A204.1 (cell line): ENCODE data around the gene LRRFIP2.
"Not testable (repeated sequence)": the region's sequence is repeated elsewhere in the genome, so short reads cannot be mapped to it uniquely, and the experiment has no call there.

ENCODE experiments used
- FAIRE-seq: peaks from 2 replicates; lab custom pipeline; 2012; peaks lifted over from hg19 to GRCh38; lab: Jason Lieb, UNC

LRRFIP2 gene

DNA sequence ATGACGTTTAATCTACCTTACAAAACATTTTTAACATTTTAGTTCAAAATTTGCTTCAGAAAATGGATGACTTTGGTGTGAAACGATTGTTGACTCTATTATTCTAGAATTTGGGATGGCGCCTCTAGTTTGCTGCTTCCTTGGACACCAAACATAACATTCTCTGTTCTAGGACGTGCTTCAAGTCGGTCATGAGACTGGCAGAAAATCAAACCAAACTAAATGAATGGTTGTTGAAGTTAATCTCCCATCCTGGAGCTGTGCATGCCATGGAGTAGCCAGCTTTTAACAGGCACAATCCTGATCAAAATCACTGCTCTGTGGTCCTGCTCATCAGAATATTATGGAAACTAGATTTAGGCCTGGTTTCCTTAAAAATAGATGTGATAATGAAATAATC lies 9.6 kb upstream of the LRRFIP2 start:
- no peak for FAIRE-seq

DNA sequence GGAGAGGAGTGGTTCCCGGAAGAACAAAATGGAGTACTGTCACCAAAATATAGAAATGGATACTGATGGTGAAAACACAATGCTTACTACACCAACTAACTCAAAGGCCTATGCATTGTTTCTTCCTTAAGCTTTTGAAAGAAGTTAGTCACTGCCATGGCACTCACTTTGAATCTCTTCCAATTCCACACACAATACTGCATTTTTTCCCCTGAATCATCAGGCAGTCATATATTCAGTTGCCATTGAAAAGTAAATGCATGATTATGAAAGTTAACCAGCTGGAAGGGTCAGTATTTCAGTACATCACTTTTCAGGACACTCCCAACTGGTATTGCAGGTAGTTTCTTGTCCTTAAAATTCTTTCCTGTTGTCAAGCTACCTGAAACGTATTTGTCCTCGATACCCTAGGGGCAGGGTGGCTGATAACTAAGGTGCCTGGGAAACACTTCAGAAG lies 9.0 kb upstream of the LRRFIP2 start:
- FAIRE-seq, result no peak

DNA sequence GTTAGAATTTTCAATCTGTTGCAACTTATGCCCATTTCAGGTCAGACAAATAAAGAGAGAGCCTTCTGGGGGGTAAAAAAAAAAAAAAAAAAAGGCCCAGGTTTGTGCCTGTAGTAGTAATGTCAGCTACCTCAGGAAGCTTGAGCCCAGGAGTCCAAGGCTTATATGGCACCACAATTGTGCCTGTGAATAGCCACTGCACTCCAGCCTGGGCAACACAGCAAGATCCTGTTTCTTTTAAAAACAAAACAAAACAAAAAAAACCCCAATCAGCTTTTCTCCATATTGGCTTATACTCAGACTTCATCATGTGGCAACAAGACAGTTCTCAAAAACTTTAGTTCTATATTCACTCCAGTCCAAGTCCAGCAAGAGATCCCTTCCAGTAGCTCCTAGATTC lies 8.4 kb upstream of the LRRFIP2 start:
- no peak for FAIRE-seq

DNA sequence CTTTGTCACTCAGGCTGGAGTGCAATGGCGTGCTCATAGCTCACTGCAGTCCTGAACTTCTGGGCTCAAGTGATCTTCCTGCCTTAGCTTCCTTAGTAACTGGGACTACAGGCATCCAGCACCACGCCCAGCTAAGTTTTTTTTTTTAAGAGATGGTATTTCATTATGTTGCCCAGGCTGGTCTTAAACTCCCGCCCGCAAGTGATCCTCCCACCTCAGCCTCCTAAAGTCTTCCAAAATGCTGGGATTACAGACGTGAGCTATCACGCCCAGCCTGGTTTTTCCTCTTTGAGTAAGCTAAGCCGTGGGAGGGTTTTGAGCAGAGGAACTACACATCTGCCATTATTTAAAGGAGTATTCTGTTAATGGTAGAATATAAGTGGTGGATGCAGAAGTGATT lies 7.4 kb upstream of the LRRFIP2 start:
- FAIRE-seq, result no peak

DNA sequence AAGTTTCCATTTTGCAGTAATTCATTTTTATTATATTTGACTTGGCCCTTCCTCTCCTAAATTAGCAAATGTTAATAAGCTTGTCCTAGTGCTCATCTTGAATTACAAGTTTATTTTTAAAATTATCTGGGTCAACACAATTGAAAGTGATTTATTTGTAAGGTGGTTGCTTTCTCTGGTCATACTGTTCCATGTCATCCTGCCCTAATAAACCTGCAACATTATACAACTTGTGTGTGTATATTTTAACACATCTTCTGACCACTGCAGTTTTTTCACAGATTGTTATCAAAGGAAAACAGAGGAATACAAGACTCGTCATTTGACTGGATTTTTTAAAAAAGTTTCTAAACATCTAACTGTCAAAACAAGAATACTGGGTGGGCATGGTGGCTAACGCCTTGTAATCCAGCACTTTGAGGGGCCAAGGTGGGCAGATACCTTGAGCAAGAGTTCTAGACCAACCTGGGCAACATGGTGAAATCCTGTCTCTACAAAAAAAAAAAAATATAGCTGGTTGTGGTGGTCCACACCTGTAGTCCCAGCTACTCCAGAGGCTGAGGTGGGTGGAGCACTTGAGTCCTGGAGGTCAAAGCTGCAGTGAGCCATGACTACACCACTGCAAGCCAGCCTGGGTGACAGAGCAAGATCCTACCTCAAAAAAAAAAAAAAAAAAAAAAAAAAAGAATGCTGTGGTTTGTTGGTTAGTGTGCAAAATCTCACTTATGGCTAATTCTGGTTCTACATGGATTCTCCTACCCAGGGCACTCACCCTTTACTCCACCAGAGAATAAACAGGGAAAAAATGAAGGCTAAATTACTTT lies 5.0 kb upstream of the LRRFIP2 start:
- FAIRE-seq, result no peak

DNA sequence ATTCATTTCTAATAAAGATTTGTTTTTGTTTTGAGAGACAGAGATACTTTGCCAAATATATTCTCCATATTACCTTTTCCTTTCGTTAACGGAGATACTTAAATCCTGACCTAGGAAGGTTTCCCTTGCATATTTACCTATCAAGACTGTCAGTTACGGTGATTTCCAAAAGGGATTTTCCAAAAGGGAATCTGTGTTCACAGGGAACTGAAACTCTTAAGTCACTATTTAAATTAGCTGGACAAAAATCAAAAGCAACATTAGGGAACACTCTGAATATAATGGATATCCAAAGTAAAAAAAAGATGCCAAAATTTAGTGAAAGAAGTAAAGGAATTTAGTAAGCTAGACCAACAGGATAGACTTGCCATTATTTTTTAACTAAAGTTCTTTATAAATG lies 576 bp downstream of the LRRFIP2 start:
- FAIRE-seq, result no peak

DNA sequence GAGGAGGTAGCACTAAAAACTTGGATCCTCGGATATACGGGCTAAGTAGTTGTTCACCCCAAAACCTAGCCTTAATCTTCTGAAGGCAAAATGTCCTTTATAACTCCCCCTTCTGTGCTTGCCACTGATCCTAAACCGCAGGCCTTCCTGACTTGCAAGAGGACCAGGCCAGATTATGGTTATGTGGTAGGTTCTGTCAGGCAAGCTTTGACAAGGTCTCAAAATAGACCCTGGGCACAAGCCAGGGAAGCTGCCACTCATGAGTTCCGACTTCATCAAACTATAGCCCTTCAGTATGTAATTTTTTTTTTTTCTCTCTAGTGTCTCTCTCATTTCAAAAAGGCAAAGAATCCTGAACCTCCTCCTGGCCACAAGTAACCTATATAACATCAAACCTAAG lies 3.2 kb downstream of the LRRFIP2 start:
- FAIRE-seq, result no peak

DNA sequence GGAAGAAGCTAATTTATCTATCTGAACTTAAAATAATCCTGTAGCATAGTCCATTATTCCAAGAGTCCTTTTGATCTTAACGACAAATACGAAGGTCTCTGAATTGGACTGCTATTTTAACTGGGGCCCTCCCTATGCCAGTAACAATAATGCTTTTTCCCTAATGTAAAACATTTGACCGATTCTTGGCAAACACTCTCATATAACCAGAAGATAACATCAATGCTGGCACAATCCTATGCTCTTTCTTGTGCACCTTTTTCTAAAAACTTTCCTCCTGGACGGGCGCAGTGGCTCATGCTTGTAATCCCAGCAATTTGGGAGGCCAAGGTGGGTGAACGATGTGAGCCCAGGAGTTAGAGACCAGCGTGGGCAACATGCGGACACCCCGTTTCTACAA lies 3.9 kb downstream of the LRRFIP2 start:
- FAIRE-seq, result no peak

DNA sequence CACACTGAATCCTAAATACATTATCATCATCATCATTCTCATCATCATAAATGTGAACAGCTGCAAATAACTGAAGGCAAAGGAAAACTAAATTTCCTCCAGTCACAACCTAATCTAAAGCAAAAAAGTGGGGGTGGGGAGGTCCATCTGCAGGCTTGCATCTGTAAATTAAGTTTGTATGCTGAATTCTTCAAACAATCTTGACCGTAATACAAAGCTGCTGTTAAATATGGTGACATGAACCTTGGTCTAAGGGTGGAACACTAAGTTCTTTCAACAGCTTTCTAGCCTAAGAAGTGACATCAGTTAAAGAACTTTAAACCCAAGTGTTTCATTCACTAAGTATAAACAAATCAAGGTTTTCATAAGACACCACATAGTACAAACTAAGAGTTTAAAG lies 4.3 kb downstream of the LRRFIP2 start:
- FAIRE-seq, result no peak

DNA sequence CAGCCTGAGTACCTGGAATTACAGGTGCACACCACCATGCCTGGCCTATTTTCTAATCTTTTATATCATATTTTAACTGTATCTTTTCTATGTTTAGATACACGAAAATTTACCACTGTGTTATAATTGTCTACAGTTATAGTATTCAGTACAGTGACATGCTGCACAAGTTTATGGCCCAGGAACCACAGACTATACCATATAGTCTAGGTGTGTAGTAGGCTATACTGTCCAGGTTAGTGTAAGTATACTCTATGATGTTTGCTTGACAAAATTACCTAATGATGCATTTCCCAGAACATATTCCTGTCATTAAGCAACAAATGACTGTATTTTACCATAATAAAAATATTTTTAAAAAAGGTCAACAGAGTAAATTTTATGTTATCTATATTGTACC lies 5.5 kb downstream of the LRRFIP2 start:
- FAIRE-seq, result no peak

DNA sequence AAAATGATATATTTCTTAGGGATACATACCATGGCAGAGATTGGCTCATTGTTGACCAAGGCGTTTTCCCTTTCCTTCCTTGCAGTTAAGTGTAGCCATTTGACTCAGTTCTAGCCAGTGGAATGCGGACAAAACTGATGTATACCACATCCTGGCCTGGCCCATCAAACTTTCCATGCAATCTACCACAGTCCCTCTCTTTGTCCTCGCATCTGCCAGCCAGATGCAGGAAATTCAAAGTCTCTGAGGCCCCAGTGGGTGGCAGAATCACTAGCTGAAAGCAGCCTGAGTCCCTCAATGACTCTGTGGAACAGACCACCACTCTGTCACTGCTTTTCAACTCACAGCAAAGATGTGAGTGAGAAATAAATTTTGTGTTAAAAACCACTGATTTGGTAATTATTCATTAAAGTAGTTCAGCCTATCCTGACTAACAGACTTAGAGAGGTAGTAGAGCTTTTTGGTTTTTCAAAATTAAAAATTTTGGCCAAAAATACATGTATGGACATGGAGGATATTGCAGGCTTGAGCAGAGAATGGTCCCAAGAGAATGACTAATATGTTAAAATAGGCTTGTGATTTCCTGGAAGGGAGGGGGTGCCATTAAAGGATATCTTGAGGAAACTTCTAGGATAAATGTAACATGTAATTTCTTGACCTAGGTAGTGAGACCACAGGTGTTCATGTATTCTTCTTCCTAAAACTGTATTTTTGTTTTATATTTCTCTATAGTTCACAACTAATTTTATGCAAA lies 10.9 kb downstream of the LRRFIP2 start:
- FAIRE-seq, result no peak

DNA sequence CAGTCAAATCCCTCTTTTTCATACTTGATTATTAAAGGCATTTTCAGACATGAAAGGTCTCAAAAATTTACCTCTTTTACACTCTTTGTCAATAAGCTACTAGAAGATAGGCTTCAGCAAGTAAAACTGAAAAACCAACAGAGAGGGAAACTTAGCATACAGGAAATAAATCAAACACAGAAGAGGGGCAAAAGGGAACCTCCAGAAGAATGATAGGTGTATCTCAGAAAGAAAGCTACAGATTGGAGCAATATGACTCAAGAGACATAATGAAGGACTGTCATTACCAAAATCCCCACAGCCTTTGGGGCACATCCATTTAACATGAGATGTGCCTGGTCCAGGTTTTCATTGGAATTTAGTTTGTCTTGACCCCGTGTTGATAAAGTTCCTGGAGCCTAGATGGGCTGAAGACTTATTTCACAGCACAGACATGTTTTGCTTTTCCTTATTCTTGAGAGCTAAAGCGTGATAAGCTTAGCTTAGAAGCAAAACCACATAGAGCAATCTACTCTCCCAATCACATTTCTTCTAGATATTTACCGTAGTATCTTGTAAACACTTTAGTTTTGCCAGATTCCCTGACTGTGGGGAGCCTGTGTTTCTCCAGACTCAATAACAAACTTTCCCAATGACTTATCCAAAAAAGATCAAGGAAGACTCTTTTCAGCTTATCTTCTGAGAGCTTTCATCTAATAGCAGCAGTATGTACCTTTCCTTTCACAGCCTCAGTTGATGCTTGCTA lies 11.7 kb downstream of the LRRFIP2 start:
- no peak for FAIRE-seq

DNA sequence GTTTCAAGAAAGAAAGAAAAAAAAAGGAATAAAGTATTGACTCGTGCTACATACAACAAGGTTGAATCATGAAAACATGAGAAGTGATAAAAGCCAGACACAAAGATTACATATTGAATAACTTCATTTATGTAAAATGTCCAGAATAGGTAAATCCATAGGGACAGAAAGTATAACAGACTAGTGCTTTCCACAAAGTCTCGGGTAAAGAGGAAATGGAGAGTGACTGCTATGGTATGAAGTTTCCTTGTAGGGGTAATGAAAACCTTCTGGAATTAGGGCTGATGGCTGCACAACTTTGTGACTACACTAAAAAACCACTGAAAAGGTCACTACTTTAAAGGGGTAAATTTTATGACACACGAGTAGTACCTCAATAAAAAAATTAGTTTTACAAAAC lies 13.0 kb downstream of the LRRFIP2 start:
- no peak for FAIRE-seq

DNA sequence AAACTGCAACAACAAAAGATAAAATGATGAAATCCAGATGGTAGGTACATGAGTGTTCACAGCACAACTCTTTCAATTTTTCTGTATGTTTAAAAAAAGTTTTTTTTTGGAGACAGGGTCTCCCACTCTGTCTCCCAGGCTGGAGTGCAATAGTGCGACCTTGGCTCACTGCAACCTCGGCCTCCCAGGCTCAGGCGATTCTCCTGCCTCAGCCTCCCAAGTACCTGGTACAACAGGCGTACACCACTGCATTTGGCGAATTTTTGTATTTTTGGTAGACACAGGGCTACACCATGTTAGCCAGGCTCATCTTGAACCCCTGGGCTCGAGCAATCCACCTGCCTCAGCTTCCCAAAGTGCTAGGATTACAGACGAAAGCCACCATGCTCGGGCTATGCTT lies 18.6 kb downstream of the LRRFIP2 start:
- FAIRE-seq, result no peak

DNA sequence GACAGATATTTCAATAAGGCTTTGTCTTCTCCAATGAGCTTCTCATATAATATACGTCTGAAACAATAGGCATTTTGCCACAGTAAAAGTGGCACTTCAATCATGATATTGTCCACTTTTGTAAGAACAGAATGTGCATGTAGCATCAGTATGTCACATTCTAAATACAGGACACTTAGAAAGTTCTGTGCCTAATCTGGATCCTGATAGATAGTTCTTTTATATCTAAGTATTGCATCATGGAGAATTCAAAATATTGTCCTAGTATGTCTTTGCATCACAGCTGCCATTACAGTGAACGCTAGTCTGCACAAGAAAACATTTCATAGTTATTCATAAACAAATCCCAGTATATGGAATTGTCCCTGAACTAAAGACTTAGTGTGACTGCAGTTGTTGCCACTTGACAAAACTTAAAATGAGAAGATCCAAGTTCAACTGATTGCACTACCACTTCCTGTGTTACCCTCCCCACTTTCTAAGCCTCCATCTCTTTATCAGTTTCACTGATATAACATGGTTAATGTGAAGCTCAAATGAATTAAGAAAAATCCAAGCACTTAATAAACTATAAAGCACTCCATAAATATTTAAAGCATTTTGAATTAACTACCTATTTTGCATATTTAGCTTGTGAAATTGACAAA lies 19.6 kb downstream of the LRRFIP2 start:
- FAIRE-seq, result no peak

DNA sequence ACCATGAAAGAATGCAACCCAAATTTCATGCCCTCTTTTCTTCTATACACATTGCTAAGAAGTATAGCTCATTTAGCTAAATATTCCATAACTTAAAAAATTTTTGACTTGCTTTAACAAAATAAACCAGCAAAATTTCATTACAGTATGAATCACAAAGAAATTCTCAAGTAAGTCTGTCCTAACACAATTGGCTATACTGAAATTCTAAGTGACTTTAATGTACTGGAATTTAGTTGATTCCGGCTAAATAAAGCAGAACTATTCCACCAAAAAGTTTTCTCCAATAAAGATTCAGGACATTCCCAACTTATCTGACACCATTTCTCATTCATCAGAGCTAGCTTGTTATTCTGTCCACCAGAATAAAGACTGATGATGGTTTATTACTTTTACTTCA lies 23.8 kb downstream of the LRRFIP2 start:
- no peak for FAIRE-seq

DNA sequence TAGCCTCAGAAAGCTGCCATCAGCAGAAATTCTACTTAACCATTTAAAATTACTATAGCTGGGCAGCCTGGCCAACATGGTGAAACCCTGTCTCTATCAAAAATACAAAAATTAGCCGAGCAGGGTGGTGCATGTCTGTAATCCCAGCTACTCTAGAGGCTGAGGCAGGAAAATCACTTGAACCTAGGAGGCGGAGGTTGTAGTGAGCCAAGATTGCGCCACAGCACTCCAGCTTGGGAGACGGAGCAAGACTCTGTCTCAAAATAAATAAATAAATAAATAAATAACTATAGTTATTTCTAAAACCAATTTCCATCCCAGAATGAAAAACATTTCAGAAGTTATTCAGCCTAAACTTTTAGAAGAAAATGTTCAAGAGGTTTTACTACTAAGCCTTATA lies 25.1 kb downstream of the LRRFIP2 start:
- no peak for FAIRE-seq

DNA sequence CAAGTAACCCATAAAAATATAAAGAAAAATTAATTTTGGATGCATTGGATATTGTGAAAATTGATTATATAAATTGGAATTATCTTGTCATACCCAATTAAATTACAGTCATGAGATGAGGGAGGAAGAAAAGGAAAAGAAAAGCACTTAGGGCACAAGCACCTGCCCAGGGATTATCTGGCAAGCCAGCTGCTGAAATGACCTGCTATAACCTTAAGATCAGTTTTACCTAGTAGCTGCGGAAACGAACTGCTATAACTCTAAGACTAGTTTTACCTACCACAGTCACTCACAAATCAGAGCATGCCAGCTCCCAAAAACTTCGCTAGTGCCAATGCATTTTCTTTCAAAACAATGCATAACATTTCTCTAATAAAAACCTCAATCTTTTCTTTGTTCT lies 26.2 kb downstream of the LRRFIP2 start:
- no peak for FAIRE-seq

DNA sequence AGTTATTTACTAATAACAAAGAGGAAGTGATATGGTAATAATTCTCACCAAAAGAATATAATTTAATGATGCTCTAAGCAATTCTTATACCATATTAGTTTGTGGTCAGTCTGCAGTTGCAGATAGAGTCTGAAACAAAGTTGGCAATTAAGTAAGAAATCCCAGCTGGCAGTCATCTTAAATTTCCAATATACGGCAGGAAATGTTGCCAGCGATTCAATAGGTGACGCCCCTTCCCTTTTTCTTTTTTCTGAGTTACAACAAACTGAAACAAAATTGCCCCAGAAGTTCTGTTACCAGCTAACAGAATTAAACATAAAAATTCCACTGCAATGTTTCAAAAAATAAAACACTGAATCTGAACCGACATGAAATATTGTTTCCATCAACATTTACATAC lies 26.7 kb downstream of the LRRFIP2 start:
- FAIRE-seq, result no peak

DNA sequence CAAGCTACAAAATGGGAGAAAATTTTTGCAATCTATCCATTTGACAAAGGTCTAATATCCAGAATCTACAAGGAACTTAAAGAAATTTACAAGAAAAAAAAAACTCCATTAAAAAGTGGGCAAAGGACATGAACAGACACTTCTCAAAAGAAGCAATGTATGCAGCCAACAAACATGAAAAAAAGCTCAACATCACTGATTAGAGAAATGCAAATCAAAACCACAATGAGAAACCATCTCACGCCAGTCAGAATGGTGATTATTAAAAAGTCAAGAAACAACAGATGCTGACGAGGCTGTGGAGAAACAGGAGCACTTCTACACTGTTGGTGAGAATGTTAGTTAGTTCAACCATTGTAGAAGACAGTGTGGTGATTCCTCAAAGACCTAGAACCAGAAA lies 27.5 kb downstream of the LRRFIP2 start:
- FAIRE-seq, result not testable (repeated sequence)

DNA sequence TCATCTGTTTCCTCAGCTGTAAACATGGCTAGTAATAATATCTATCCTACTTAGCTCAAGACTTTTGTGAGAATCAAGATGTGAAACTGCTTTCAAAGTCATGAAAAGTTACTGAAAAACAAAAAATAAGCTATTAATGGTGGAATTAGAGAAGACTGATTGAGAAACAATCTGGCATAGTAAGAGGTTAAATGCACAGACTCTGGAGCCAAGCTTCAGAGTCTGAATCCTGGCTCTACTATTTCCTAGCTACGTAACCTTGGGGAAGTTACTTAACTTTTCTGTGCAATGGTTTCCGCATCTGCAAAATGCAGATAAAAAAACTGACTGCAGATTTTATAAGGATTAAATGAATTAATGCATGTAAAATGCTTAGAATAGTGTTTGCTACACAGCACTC lies 28.8 kb downstream of the LRRFIP2 start:
- no peak for FAIRE-seq

DNA sequence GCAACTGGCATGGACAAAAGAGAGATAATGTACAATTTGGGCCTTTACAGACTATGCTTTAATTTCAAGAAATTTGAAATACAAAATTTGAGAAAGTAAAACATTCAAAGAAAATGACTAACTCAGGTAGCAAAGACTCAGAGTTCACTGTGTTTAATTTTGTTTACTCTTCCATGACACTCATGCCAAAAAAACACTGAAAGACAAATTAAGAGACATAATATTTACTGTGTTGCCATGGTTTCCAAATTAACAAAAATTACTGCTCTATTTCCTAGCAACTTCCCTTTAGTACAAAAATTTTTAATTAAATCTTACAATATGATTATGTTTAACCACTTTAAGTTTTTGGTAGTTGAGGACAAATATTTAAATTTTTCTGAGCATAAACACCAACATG lies 29.6 kb downstream of the LRRFIP2 start:
- FAIRE-seq, result no peak

DNA sequence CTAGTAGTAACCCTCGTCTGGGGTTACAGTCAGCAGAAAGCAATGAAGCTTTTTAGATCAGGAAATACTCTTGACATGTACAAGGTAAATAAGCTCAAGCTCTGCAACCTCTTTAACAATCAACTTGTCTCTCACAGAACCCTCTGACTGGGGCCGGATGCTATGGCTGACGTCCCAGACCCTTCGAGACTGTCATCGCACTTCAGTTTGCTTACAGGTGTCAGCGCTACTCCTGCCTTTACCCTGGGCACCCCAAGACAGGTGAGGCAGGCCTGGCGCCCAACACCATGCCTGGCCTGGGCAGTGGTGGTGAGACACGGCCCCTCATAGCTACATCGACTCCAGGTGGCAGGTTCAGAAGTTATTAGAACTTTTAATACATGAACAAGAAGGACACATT lies 30.6 kb downstream of the LRRFIP2 start:
- no peak for FAIRE-seq
